HG02642 (cell line): ENCODE measurements around the gene GRK1.

Source experiments
- ATAC-seq: cut with Tn5 transposase; IDR thresholded peaks from one replicate; pipeline ENCODE4 v1.9.1; 2021; ENCODE audit warnings: mild to moderate bottlenecking; ENCODE audit not compliant: unreplicated experiment, poor library complexity

GRK1 gene

GRCh38 chr13:113768018-113768905 is 101.2 kb downstream of the GRK1 start:
- no peak for ATAC-seq

- no peak for ATAC-seq
Observed at GRCh38 chr13:113769106-113769505, 102.1 kb downstream of the GRK1 start.

GRCh38 chr13:113769881-113770280 is 102.9 kb downstream of the GRK1 start:
- no peak for ATAC-seq

- no peak for ATAC-seq
Observed at GRCh38 chr13:113770441-113770840, 103.4 kb downstream of the GRK1 start.

DNA sequence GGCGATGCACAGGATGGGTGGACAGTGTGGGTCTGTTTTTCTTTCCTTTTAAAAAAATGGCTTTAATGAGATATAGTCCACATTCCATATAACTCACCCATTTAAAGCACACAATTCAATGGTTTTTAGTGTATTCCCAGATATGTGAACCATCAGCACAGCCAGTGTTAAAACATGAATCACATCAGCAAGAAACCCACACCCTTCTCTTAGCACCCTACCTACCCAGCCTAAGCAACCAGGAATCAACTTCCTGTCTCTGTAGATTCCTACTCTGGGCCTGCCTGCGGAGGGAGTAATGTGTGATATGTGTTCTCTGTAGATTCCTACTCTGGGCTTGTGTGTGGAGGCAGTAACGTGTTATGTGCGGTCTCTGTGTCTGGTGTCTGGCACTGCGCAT is 103.9 kb downstream of the GRK1 start:
- no peak for ATAC-seq

DNA sequence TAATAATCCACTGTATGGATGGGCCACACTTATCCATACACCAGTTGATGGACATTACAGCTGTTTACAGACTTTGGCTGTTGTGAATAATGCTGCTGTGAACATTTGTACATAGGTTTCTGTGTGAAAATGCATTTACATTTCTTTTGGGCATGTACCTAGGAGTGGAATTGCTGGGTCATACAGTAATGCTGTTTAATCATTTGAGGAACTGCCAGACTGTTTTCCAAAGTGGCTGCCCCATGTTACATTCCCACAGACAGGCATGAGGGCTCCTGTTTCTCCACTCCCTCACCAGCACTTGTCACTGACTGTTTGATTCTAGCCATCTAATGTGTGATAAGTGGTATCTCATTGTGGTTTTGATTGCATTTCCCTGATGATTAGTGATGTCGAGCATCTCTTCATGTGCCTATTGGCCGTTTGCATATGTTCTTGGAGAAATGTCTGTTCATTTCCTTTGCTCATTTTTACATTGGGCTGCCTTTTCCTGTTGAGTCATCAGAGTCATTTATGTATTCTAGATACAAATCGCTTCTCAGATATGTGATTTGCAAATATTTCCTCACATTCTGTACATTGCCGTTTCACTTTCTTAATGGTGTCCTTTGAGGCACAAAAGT is 104.8 kb downstream of the GRK1 start:
- no peak for ATAC-seq

DNA sequence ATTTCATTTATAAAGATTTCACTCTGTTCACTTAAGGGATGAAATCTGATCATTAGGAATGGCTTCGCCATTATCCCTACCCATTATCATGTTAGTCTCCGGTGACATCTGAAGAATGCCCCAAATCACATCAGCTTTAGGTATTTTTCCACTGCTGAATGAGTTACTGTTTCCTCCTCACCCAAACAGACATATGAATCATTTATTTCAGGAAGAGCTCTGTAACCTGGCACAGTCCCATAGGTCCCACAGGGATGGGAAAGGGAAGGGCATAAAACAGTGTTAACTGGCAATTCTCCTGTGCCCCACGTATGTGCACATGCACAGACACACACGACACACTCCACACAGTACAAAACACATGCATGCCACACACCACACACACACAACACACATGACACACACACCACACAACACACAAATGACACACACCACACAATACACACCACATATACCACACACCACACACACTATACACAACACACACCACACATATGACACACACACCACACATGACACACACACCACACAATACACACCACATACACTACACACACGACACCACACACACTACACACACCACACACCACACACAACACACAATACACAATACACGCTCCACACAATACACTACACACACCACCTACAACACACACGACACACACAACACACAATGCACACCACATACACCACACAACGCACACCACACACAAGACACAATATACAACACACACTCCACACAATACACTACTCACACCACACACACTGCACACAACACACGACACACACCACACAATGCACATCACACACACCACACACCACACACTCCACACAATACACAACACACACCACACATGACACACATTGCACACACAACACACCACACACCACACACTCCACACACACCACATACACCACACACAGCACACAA is 107.4 kb downstream of the GRK1 start:
- no peak for ATAC-seq

DNA sequence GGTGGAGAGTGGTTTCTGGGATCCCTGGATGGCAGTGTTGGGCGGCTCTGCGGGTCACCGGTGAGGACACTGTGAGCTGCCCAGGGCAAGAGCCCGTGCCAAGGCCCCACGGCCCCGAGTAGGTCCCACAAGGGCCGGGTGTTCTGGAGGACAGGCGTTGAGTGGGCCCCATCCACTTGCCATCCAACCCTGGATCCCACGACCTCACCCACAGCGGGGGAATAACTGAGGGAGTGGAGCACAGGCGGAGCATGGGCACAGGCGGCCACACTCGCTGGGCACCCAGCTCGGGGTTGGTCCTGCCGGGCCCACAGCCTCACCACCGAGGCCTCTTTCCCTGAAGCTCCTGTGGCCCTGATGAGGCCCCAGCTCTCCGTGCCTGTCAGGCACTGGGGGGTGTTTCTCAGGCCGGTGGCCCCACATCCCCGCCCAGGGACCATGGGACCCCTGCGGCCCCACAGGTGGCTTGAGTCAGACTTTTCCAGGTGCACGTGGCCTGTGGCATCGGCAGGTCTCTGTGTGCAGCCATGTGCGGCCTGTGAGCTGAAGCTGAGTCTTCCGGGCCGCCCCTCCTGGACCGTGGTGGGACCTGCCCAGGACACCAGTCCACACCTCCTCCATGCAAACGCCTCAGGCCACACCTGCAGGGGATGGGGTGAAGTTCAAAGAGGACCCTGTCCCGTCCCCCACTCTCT is 108.6 kb downstream of the GRK1 start:
- no peak for ATAC-seq

DNA sequence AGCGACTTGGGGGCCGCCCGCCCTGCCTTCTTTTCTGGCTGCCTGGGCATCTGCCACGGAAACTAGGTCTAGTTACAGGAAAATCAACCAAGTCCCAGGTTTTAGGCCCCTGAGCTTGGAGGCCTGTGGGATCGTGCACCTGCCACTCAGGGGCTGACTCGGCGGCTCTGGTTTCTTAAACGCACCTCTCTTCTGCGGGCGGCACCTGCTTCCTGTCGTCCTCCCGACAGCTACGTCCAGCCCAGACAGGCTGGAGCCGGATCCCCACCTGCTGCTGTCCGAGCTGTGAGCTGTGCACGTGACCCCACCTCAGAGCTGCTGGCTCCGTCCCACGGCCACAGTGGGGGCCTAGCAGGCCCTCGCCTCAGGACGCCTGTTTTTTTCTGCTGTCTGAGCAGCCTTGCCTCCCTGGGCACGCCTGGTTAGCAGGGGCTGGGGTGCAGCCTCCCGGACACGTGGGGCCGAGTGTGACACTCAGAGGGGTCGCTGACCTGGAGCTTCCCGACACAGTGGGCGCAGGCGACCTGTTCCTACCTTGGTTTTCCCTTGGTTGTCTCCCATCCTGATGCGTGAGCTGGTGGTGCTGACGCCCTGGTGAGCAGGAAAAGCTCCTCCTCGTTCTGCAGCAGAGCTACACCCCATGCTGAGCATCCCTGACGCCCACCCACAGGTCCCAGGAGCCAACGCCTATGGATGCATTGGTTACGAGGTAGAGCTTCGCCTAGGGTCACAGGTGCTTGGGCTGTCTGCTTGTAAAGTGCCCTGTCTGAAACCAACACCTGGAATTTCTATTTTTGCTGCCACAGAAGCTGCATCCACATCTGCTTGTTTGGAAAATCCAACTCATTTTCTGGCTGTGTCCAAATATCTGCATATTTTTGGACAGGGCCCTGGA is 109.5 kb downstream of the GRK1 start:
- ATAC-seq = no peak

- ATAC-seq = no peak
Observed at GRCh38 chr13:113777311-113778260, 110.6 kb downstream of the GRK1 start.

DNA sequence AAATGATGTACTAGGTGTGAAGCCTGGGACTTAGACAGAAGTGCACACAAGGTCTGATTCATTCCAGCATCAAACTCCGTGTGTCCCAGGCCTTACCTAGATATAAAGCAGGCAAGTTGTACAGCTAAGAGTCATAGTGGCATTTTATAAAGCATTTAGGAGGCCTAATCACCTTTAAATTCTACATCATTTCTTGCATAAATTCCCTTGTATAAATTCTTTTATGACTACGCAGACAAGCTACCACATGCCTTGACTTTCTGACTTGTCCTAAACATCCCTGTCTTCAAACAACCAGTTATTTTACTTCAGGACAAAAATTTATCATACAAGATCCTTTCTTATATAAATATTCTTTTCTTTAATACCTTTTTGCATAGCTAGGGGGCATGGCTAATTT is 114.6 kb downstream of the GRK1 start:
- no peak for ATAC-seq

DNA sequence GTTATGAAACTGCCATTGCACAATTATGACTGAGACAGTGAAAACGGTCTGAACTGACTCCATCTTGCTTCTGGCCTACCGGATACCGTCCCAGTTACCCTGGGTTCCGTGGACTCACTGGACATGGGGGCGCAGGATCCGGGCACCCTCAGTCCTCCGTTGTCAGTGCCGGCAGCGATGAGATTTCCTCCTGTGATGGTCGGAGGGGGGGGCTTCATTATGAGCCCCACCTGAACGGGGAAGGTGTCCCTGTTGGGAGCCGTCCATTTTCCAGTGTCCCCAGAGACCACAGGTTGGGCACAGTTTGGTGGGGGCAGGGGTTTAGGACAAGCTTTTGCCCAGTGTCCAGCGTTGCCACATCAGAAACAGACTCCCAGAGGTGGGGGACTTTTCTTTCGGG is 115.5 kb downstream of the GRK1 start:
- ATAC-seq = no peak

GRCh38 chr13:113783200-113783881 is 116.3 kb downstream of the GRK1 start:
- ATAC-seq = no peak

GRCh38 chr13:113783966-113784644 is 117.1 kb downstream of the GRK1 start:
- ATAC-seq = no peak

GRCh38 chr13:113784645-113785024 is 117.6 kb downstream of the GRK1 start:
- ATAC-seq = no peak

GRCh38 chr13:113785051-113786010 is 118.3 kb downstream of the GRK1 start:
- ATAC-seq = no peak
